Esophagus (tissue), 2 donors: ENCODE results near the gene BRD7. TPM values are rescaled to one million over a fixed set of nuclear protein-coding genes. Genes with fewer than 3 reads are reported as not detected.
A peak's percentile ranks its signal among the peaks of the same experiment; 100 is the strongest.

ENCODE experiments used
- H3K27ac ChIP-seq, 2 donors: one replicate each; pipeline ENCODE4 v1.5.1; 2013; ENCODE audit warnings: low read depth in 2 of 2, mild to moderate bottlenecking in 2 of 2, inconsistent platforms in 1 of 2, low read length in 1 of 2, moderate library complexity in 1 of 2
- H3K27me3 ChIP-seq, 2 donors: one replicate each; pipeline ENCODE4 v1.6.1; 2013; ENCODE audit warnings: low read length in 2 of 2, control low read depth in 1 of 2, mild to moderate bottlenecking in 1 of 2; ENCODE audit not compliant: insufficient read depth in 2 of 2, control insufficient read depth in 1 of 2
- H3K36me3 ChIP-seq, 2 donors: one replicate each; pipeline ENCODE4 v1.6.1; 2013; ENCODE audit warnings: low read length in 1 of 2; ENCODE audit not compliant: control insufficient read depth in 2 of 2, insufficient read depth in 2 of 2
- H3K4me1 ChIP-seq, 2 donors: one replicate each; pipeline ENCODE4 v1.6.1; 2013; ENCODE audit warnings: low read length in 1 of 2; ENCODE audit not compliant: control insufficient read depth in 2 of 2, insufficient read depth in 2 of 2
- H3K4me3 ChIP-seq, 2 donors: one replicate each; pipeline ENCODE4 v1.5.1; 2013; ENCODE audit warnings: low read length in 2 of 2, mild to moderate bottlenecking in 2 of 2, low read depth in 1 of 2, moderate library complexity in 1 of 2
- H3K9me3 ChIP-seq, 2 donors: one replicate each; pipeline ENCODE4 v1.6.1; 2013; ENCODE audit warnings: mild to moderate bottlenecking in 2 of 2, low read depth in 1 of 2, low read length in 1 of 2, moderate library complexity in 1 of 2; ENCODE audit not compliant: control insufficient read depth in 2 of 2, insufficient read depth in 1 of 2
- WGBS, 2 donors: extraction: QIAGEN DNeasy Blood & Tissue Kit; methylation state at CpG; one replicate each; pipeline ENCODE4 v1.1.7; 2013; 5-methylcytosine and 5-hydroxymethylcytosine counted together
- polyA plus RNA-seq, 2 donors: library from polyadenylated mRNA; stranded (reverse); fragments of 200-250 nt; gene quantifications; one replicate each; pipeline ENCODE4 v1.2.3, GENCODE V29; 2013
- donor health status: healthy with polysubstance abuse.
- donor health status: Bipolar disorder and iron deficiency.

Gene BRD7
- polyA plus RNA-seq, 2 donors = 42.1 to 45.0 TPM

DNA sequence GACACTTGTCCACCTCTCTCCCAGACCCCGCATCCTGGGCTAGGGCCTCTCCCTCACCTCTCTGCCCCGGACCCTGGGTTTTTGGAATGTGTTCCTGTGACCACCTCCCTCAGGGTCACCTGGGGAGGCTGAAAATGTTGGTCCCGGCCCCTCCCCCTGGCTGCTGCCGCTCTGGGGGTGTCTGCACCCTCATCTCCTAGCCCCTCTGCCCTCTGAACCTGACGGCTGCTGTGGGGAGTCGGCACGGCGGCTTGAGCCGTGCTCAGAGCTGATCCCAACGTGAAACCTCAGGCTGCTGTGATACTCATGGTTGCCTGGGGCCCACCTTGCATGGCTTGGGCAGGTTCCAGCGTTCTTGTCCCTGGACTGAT is 59.6 kb downstream of the BRD7 start:
- Histone ChIP-seq H3K27me3 (no peaks in the 10 kb centered on the region), H3K36me3 (peaks cover 5 to 34% of the 10 kb centered on the region in 2 donors), H3K4me3 (no peak overlapping the region), H3K27ac (no peak overlapping the region), H3K9me3 (no peaks in the 10 kb centered on the region), H3K4me1 (peaks cover 3 to 13% of the 10 kb centered on the region in 2 donors)
- WGBS, 2 donors = 75 to 78% methylated on average over 11 of the region's 11 CpGs

DNA sequence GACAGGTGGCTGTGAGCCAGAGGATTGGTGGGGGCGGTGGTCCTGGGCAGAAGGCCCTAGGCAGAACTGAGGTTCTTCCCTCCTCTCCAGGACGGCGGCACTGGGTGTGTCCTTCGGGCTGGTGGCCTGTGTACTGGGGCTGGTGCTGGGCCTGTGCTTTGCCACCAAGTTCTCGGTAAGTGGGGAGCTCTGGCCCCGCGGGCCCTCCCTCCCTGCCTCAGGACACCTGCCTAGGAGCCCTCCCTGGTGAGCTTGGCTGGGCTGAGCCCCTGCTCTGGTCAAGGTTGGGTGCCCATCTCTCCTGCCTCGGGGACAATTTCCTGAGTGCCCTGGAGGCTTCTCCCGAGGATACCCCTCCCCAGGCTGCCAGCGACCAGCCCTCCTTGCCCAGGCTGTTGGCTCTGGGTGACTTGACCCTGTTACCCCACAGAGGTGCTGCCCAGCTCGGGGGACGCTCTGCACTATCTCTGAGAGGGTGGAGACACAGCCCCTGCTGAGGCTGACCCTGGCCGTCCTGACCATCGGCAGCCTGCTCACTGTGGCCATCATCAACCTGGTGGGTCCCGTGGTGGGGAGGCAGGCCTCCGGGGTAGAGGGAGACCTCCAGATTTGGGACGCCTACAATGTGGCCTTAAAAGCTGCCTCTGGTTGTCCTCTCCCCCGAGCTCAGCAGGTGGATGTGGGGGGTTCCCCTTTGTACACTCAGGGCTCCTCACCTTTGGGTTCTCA is 60.4 kb downstream of the BRD7 start:
- Histone ChIP-seq H3K9me3 (no peaks in the 10 kb centered on the region), H3K4me3 (no peak overlapping the region), H3K27me3 (no peaks in the 10 kb centered on the region), H3K27ac (no peak overlapping the region), H3K36me3 (peaks cover 5 to 30% of the 10 kb centered on the region in 2 donors), H3K4me1 (peaks cover 3 to 9% of the 10 kb centered on the region in 2 donors)
- 91 to 92% methylated on average over 15 to 18 of the region's 18 CpGs for WGBS, 2 donors

DNA sequence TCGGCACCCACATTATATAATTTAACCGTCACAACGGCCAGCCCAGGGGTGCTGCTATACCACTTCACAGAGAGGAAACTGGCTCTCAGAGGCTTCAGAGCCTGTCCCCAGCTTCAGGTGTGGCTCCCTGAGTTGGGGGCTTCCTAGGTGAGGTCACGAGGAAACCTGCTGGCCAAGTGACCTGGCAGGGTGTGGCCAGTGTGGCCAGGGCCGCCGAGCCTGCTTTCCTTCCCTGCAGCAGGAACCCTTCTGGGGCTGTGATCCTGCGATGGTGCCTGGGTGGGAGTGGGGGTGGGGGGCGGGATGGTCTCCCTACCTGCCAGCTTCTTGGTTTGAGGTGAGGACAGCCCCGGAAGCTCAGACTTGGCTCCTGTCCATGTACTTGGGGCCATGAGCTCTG is 62.5 kb downstream of the BRD7 start:
- 75 to 77% methylated on average over 9 of the region's 9 CpGs for WGBS, 2 donors
- H3K27me3 ChIP-seq = no peaks in the 10 kb centered on the region
- no peak overlapping the region for H3K27ac ChIP-seq
- H3K9me3 ChIP-seq = no peaks in the 10 kb centered on the region
- H3K4me3 ChIP-seq = no peak overlapping the region
- H3K4me1 ChIP-seq = peaks cover 3 to 14% of the 10 kb centered on the region in 2 donors
- H3K36me3 ChIP-seq = peaks cover 0 to 23% of the 10 kb centered on the region in 2 donors

DNA sequence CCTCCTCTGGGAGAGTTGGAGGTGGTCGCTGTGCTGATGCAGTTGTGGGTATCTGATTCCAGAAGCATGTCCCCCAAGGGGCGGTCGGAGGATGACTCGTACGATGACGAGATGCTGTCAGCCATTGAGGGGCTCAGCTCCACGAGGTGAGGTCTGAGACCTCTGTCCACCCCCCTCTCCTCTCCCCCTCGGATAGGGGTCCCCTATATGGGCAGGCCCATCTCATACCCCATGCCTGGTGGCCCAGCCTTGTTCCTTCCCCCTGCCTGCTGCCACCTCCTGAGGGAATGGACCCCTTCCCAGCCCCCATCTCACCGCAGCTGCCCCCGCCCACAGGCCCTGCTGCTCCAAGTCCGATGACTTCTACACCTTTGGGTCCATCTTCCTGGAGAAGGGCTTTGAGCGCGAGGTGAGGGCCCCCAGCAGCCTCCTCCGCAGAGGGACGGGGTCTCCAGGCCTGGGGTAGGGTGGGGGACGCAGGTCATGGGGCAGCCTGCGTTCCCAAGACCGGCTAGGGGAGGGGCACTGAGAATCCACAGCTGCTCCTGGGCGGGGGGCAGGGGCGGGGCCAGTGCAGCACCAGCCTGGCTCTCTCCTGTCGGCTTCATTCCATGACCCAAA is 63.2 kb downstream of the BRD7 start:
- WGBS, 2 donors = 89% methylated on average over 20 to 21 of the region's 21 CpGs
- H3K27me3 ChIP-seq = no peaks in the 10 kb centered on the region
- H3K9me3 ChIP-seq = no peaks in the 10 kb centered on the region
- peaks cover 7 to 18% of the 10 kb centered on the region in 2 donors for H3K4me1 ChIP-seq
- no peak overlapping the region for H3K27ac ChIP-seq
- H3K4me3 ChIP-seq = no peak overlapping the region
- H3K36me3 ChIP-seq = peaks cover 0 to 29% of the 10 kb centered on the region in 2 donors

DNA sequence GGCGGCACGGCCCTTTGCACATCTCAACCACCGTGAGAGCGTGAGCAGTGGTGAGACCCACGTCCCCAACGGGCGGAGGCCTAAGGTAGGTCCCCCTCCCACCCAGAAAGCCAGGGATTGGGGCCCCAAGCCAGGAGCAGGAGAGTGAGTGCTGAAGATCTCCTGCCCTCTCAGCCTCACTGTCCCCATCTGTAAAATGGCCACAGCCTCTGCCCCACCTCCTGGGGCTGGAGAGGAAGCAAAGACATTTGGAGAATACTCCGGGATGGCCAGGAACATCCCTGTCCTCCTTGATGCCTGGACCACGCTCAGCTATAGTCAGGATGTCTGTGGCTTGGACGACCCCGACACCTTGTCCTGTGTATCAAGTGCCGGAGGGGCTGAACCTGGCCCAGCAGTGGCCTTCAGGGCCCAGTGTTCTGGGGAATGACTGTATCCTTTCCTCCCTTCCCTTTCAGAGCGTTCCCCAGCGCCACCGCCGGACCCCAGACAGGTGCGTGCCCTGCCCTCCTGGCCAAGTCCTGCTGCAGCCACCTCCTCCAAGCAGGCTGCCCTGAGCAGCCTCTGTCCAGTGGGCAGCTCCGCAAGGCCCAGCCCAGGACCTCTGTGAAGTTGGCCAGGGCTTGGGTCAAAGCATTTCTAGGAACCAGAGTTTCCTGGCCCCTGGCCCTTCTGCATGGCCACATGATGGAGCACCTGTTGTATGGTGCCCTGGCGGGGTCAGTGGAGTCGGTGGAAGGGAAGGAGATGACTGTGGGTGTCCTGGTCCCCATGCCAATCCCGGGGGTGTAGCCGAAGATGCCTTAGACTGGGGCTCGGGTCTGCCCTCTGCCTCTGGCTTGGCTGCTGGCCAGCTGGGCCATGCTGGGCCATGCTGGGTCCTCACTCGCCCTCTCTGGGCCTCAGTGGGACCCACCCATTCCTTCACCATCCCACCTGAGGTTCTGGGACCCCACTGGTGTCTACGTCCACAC is 64.0 kb downstream of the BRD7 start:
- H3K4me1 ChIP-seq = peaks cover 7 to 15% of the 10 kb centered on the region in 2 donors
- peaks cover 0 to 30% of the 10 kb centered on the region in 2 donors for H3K36me3 ChIP-seq
- WGBS, 2 donors = 93 to 94% methylated on average over 25 of the region's 25 CpGs
- H3K9me3 ChIP-seq = no peaks in the 10 kb centered on the region
- no peak overlapping the region for H3K27ac ChIP-seq
- H3K4me3 ChIP-seq = no peak overlapping the region
- no peaks in the 10 kb centered on the region for H3K27me3 ChIP-seq

DNA sequence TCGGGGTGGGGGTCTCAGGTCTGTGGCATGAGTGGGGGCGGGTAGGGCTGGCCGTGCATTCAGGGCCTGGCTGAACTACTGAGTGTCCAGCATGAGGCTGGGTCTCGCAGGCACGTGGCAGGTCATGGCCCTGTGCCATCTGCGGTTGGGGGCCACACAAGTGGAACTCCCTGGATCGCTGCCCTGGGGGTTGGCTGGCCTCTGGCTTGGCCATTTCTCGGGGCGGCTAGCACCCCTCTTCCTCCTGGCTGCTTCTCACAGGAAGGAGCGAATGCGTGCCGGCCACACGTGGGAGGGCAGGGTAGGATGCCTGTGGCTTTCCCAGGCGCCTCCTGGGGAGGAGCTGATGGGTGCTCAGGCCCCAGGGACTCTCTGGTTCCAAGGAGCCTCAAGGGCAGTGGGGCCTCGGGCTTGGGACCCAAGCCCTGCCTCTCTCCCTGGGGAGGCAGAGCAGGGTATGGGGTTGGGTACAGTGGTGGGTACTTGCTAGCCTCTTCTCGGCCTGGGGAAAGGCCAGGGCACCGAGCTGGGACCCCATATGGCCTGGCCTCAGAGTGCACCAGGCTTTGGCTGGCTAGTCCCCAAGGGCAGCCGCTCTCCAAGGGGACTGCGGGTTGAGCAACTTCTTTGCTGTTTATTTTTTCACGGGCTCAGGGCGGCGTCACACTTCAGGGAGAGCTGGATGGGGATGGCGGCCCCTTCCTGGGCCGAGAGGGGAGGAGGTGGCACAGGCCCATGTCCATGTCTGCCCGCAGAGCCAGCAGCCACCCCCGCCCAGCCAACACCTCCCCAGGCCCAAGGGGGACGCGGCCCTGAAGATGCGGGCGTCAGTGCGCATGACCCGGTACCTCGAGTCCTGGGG is 65.0 kb downstream of the BRD7 start:
- 86 to 87% methylated on average over 27 to 33 of the region's 33 CpGs for WGBS, 2 donors
- Histone ChIP-seq H3K9me3 (no peaks in the 10 kb centered on the region), H3K36me3 (peaks cover 0 to 31% of the 10 kb centered on the region in 2 donors), H3K4me3 (no peak overlapping the region), H3K27ac (peak overlapping the region in 1 of 2 donors; percentile 35), H3K27me3 (no peaks in the 10 kb centered on the region), H3K4me1 (peaks cover 3 to 12% of the 10 kb centered on the region in 2 donors)

DNA sequence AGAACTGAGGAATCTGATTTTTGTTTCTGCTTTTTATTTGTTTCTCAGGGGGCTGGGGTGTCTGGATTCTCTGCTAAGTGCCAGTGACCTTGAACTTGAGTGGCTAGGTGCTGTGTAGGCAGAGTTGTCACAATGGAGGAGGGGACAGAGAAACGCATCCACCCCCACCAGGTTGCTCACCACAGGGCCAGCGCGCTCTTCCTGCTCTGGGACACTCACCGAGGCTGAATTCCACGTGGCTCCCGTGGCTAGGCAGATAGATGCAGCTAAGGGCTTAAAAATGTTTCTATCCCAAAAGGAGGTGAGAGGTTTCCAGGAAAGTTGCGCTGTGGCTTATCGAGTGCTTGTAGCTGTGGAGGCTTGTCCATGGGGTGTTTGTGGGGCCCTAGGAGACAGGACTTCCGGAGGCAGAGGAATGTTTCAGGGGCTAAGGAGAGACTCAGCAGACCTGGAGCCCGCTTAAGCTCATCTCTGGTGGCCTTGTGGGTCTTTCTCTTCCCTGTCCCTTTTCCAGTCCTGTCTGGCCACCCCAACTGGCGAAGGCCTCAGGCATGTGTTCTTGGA is 65.7 kb downstream of the BRD7 start:
- H3K27me3 ChIP-seq = no peaks in the 10 kb centered on the region
- no peaks in the 10 kb centered on the region for H3K9me3 ChIP-seq
- H3K4me1 ChIP-seq = peaks cover 3 to 12% of the 10 kb centered on the region in 2 donors
- peak overlapping the region in 1 of 2 donors; percentile 18 for H3K27ac ChIP-seq
- no peak overlapping the region for H3K4me3 ChIP-seq
- WGBS, 2 donors = 91 to 93% methylated on average over 11 of the region's 11 CpGs
- H3K36me3 ChIP-seq = peaks cover 0 to 33% of the 10 kb centered on the region in 2 donors

DNA sequence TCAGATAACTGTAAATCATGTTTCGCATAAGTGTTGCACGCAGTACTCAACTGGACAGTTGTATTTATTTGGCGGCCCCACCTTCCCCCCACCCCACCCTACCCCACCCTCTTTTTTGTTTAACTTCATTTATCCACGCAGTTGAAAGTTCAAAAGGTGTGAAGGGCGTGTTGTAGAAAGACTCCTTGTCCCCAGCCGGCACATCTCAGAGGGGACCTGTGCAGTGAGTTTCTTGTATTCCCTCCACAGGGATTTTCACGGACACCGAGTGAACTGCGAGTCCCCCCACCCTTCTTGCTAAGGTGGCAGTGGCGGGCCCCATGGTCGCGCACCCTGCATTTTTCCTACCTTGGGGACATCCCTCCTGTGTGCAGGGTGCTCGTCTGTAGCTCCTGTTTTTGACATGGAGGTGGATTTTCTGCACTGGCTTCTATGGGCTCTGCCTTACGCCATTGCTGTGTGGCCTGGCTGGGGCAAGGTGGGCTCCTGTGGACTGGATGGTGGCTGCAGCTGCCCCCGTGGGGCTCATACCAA is 66.2 kb downstream of the BRD7 start:
- Histone ChIP-seq H3K27ac (peak overlapping the region in 1 of 2 donors; percentile 35), H3K4me3 (no peak overlapping the region), H3K4me1 (peaks cover 3 to 12% of the 10 kb centered on the region in 2 donors), H3K9me3 (no peaks in the 10 kb centered on the region), H3K36me3 (peaks cover 0 to 33% of the 10 kb centered on the region in 2 donors), H3K27me3 (no peaks in the 10 kb centered on the region)
- 71 to 80% methylated on average over 15 of the region's 15 CpGs for WGBS, 2 donors
